Activated B cell treated with CpG ODN at 0.5 μM for 24 hours (primary cell): ENCODE data around the gene ZNF664. TPM values are rescaled to one million over a fixed set of nuclear protein-coding genes. Genes with fewer than 3 reads are reported as not detected.

Experiments
- ATAC-seq: fragments of 200-7000 bp; cut with Tn5 transposase; one replicate; pipeline ENCODE4 v1.10.0; 2021; ENCODE audit warnings: low read depth, mild to moderate bottlenecking, moderate library complexity
- CTCF ChIA-PET: fragments of 350-600 bp; sonication (Branson Sonifier 250); formaldehyde crosslinking; loops from one replicate; lab custom pipeline; 2021; ENCODE audit warnings: antibody characterized with exemption; lab: Charles Lee
- POLR2A ChIA-PET: fragments of 350-600 bp; sonication (Branson Sonifier 250); formaldehyde crosslinking; loops from one replicate; lab custom pipeline; 2021; ENCODE audit warnings: antibody characterized with exemption; lab: Charles Lee
- DNase-seq: peaks from one replicate; pipeline ENCODE4 v3.0.0; 2022
- H3K27ac Mint-ChIP-seq: one replicate; pipeline ENCODE4 v1.8.0; 2020; ENCODE audit warnings: mixed read lengths
- H3K27me3 Mint-ChIP-seq: one replicate; pipeline ENCODE4 v1.8.0; 2021; ENCODE audit warnings: mixed read lengths
- H3K36me3 Mint-ChIP-seq: one replicate; pipeline ENCODE4 v1.8.0; 2021; ENCODE audit warnings: low read depth, mixed read lengths
- H3K4me1 Mint-ChIP-seq: one replicate; pipeline ENCODE4 v1.8.0; 2021; ENCODE audit warnings: mixed read lengths
- H3K4me3 Mint-ChIP-seq: one replicate; pipeline ENCODE4 v1.8.0; 2020; ENCODE audit warnings: mild to moderate bottlenecking, mixed read lengths
- H3K9me3 Mint-ChIP-seq: one replicate; pipeline ENCODE4 v1.8.0; 2020; ENCODE audit warnings: mixed read lengths
- CTCF ChIP-seq: fragments of 200-600 bp; IDR thresholded peaks from one replicate; pipeline ENCODE4 v1.8.0; 2022; ENCODE audit warnings: antibody characterized with exemption, mild to moderate bottlenecking
- intact Hi-C: fragments of 100-400 bp; cut with micrococcal nuclease; formaldehyde crosslinking; loops from one replicate; pipeline ENCODE4 v1.15.1; 2024
- total RNA-seq: library from RNA; stranded (reverse); gene quantifications from 2 replicates; pipeline ENCODE4 v1.2.3, GENCODE V29; 2022

ZNF664 gene
- total RNA-seq, 1 donor from 2014 or later: 40.7 TPM

DNA sequence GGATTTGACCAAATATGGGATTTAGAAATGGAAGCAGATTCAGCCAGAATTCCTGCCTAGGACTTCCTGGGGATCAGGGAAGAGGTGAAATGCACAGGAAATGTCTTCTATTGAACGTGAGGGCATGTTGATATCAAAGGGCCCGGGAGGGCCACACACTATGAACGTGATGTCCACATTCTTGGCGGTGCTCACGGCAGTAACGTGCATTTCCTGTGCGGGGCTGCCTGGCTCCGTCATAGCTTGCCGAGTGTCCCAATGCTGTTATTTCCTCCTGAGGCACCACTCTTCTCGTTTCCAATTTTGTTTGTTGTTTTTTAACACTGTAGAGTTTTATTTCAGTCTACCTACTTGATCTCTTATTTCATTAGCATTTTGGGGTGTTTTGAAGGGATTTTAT, 67.3 kb downstream of the ZNF664 start:
- no peaks in the 10 kb centered on the region for H3K4me1 Mint-ChIP-seq
- ChIA-PET CTCF (no interaction called here), POLR2A (no interaction called here)

DNA sequence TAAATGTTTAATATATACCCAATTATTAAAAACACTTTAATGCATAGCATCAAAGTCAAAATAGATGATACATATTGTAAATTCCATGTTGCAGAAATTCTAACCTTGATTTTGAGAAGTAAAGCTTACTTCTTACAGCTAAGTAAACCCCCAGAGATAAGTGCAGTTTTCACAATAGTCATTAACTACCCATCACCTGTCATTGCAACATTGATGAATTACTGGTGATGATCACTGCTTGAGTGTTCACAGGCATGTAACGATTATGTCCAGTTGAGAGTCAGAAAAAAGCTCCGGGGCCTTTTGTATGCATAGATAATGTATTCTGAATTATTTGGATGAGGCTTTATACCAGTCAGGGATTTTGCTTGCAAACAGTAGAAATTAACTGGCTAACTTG, 67.7 kb downstream of the ZNF664 start:
- ChIA-PET CTCF (no interaction called here), POLR2A (no interaction called here)
- intact Hi-C loops: no loop called here
- Mint-ChIP-seq H3K9me3 (no peaks in the 10 kb centered on the region), H3K4me1 (no peaks in the 10 kb centered on the region), H3K27me3 (peaks cover 8% of the 10 kb centered on the region), H3K4me3 (no peak overlapping the region), H3K27ac (no peak overlapping the region), H3K36me3 (no peaks in the 10 kb centered on the region)
- ATAC-seq (no peak), DNase-seq (no peak)
- TF ChIP-seq CTCF: no peak

More for the DNA sequence above, 67.3 kb downstream of the ZNF664 start:
- DNase-seq (no peak), ATAC-seq (no peak)
- intact Hi-C loops: no loop called here
- no peak for TF ChIP-seq CTCF
- no peaks in the 10 kb centered on the region for H3K9me3 Mint-ChIP-seq
- no peak overlapping the region for H3K27ac Mint-ChIP-seq
- no peak overlapping the region for H3K4me3 Mint-ChIP-seq
- H3K27me3 Mint-ChIP-seq: peaks cover 8% of the 10 kb centered on the region
- no peaks in the 10 kb centered on the region for H3K36me3 Mint-ChIP-seq

DNA sequence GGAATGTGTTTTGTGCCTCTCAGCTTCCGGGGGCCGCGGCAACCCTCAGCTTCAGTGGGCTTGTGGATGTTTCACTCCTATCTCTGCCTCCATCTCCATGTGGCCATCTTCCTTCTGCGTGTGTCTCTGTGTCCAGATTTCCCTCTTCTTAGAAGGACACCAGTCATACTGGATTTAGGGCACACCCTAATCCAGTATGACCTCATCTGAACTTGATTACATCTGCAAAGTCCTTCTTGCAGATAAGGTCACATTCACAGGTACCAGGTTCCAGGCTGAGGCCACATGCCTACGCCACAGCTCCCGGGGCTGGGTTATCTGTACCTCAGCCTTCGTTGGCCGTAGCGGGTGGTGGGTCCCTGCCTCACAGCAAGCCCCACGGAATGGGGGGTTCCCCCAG, 68.9 kb downstream of the ZNF664 start:
- no peak for DNase-seq
- Mint-ChIP-seq H3K27me3 (peaks cover 7% of the 10 kb centered on the region), H3K27ac (no peak overlapping the region), H3K4me1 (no peaks in the 10 kb centered on the region), H3K4me3 (no peak overlapping the region), H3K9me3 (peaks cover 10% of the 10 kb centered on the region), H3K36me3 (peaks cover 4% of the 10 kb centered on the region)
- ChIA-PET POLR2A (no interaction called here), CTCF (no interaction called here)
- no peak for ATAC-seq
- no peak for TF ChIP-seq CTCF
- intact Hi-C loops: no loop called here

GRCh38 chr12:124044021-124044420, 71.0 kb downstream of the ZNF664 start:
- Mint-ChIP-seq H3K9me3 (peaks cover 21% of the 10 kb centered on the region), H3K27ac (no peak overlapping the region), H3K4me1 (no peaks in the 10 kb centered on the region), H3K36me3 (peaks cover 9% of the 10 kb centered on the region), H3K4me3 (no peak overlapping the region), H3K27me3 (peaks cover 3% of the 10 kb centered on the region)
- intact Hi-C loops: no loop called here
- TF ChIP-seq CTCF: no peak
- DNase-seq (no peak), ATAC-seq (no peak)
- ChIA-PET POLR2A (no interaction called here), CTCF (interaction anchor here (0.9 kb wide), 1 partner anchor 11 kb away, joined by 5 read pairs; no protein-coding TSS in a partner anchor)

GRCh38 chr12:124044809-124045321, 71.8 kb downstream of the ZNF664 start:
- intact Hi-C loops: no loop called here
- no peak for DNase-seq
- POLR2A ChIA-PET: no interaction called here
- no peak overlapping the region for H3K4me3 Mint-ChIP-seq
- H3K4me1 Mint-ChIP-seq: no peaks in the 10 kb centered on the region
- CTCF ChIA-PET: no interaction called here
- no peak overlapping the region for H3K27ac Mint-ChIP-seq
- TF ChIP-seq CTCF: no peak
- ATAC-seq: no peak
- peaks cover 24% of the 10 kb centered on the region for H3K9me3 Mint-ChIP-seq
- H3K27me3 Mint-ChIP-seq: peaks cover 3% of the 10 kb centered on the region
- peaks cover 11% of the 10 kb centered on the region for H3K36me3 Mint-ChIP-seq
